GM19035 (cell line): ENCODE data around the gene CDH1.

Experiments used
- ATAC-seq: cut with Tn5 transposase; IDR thresholded peaks from one replicate; pipeline ENCODE4 v1.9.1; 2021; ENCODE audit not compliant: unreplicated experiment

Gene CDH1

GRCh38 chr16:68731637-68732036 is 5.5 kb upstream of the CDH1 start:
- no peak for ATAC-seq

- no peak for ATAC-seq
These were observed 4.9 kb upstream of the CDH1 start for GRCh38 chr16:68732042-68732680.

GRCh38 chr16:68732741-68733399 is 4.2 kb upstream of the CDH1 start:
- no peak for ATAC-seq

- ATAC-seq = no peak
These were observed 3.5 kb upstream of the CDH1 start for GRCh38 chr16:68733570-68733969.

- ATAC-seq = no peak
These were observed 2.3 kb upstream of the CDH1 start for GRCh38 chr16:68734782-68735181.

- no peak for ATAC-seq
These were observed 531 bp upstream of the CDH1 start for GRCh38 chr16:68736561-68736960.

- ATAC-seq = no peak
These were observed 888 bp downstream of the CDH1 start for GRCh38 chr16:68737730-68738629.

- ATAC-seq = no peak
These were observed 3.0 kb downstream of the CDH1 start for GRCh38 chr16:68739964-68740627.

GRCh38 chr16:68740628-68741346 is 3.7 kb downstream of the CDH1 start:
- no peak for ATAC-seq

GRCh38 chr16:68743664-68744063 is 6.6 kb downstream of the CDH1 start:
- ATAC-seq = no peak

GRCh38 chr16:68744744-68745280 is 7.7 kb downstream of the CDH1 start:
- no peak for ATAC-seq

- ATAC-seq = no peak
These were observed 9.9 kb downstream of the CDH1 start for GRCh38 chr16:68746951-68747350.

GRCh38 chr16:68749432-68749831 is 12.3 kb downstream of the CDH1 start:
- no peak for ATAC-seq

GRCh38 chr16:68750193-68750695 is 13.2 kb downstream of the CDH1 start:
- ATAC-seq = no peak

GRCh38 chr16:68751160-68751559 is 14.1 kb downstream of the CDH1 start:
- ATAC-seq = no peak

GRCh38 chr16:68752602-68753001 is 15.5 kb downstream of the CDH1 start:
- ATAC-seq = no peak

- no peak for ATAC-seq
These were observed 17.1 kb downstream of the CDH1 start for GRCh38 chr16:68754084-68754792.

GRCh38 chr16:68756239-68756915 is 19.3 kb downstream of the CDH1 start:
- ATAC-seq = peak; percentile 62

GRCh38 chr16:68757625-68757935 is 20.5 kb downstream of the CDH1 start:
- no peak for ATAC-seq
